Stimulated activated CD8-positive, alpha-beta memory T cell treated with anti-CD3 and anti-CD28 coated beads, Interleukin-12 subunit alpha, Interleukin-12 subunit beta, amount 100 ng/mL, for 4 hours (primary cell): ENCODE results near the gene DDX25.

ENCODE experiments used
- DNase-seq: peaks from one replicate; pipeline ENCODE4 v3.0.0-alpha.2; 2020; ENCODE audit warnings: low read depth

The DDX25 gene

GRCh38 chr11:125950696-125951651, 46.7 kb downstream of the DDX25 start:
- DNase-seq = no peak

GRCh38 chr11:125951731-125952130, 47.4 kb downstream of the DDX25 start:
- no peak for DNase-seq

DNA sequence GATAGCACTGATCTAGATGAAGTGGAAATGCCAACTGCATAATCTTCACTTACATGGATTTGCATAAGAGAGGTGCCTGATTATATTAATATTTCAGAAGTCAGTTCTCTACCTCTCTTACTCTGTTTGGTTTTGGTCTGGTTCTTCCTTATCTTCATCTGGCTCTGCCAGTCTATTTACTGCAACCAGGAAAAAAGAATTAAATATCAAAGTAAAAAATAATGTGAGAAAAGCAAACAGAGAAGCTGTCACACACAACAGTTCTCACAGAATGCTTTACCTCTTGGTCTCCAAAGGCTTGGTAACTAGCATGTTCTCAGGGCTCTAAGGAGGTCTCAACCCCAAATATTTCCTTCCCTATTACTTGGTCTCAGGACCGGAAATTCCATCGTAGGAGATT, 48.3 kb downstream of the DDX25 start:
- DNase-seq = no peak

GRCh38 chr11:125952973-125953372, 48.7 kb downstream of the DDX25 start:
- DNase-seq = no peak

GRCh38 chr11:125953401-125953935, 49.2 kb downstream of the DDX25 start:
- no peak for DNase-seq

GRCh38 chr11:125954123-125954944, 50.0 kb downstream of the DDX25 start:
- no peak for DNase-seq

DNA sequence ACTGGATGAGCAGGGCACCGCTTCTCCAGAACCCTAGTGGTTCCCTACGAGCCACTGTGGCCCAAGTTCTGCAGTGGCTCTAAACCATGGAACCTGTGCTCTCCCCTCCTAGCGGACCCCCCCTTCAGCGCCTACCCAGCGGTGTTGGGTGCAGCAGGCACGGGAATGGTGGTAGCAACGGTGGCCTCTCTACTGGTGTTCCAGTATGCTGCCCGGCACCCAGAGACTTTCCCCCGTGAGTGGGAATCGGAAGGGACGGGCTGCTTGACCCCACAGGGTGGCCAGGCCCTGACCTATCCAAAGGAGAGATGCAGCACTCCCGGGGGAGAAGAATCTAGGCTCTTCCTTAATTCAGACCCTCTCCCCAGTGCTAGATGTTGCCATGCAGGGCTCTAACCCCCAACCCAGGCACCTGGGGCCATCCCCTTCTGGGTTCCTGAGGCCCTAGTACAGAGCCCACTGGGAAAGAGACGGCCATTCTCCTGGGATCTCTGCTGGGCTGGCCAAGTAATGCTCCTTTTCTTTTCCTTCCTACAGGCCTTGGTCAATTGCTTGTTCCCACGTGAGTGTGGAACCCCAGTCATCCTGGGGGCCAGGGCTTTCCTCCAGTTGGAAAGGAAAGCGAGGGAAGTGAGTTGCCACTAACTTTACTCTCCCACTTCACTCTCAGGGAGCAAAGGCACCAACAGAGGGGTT, 50.8 kb downstream of the DDX25 start:
- no peak for DNase-seq

- no peak for DNase-seq
Measured at GRCh38 chr11:125955856-125956255, 51.5 kb downstream of the DDX25 start.

DNA sequence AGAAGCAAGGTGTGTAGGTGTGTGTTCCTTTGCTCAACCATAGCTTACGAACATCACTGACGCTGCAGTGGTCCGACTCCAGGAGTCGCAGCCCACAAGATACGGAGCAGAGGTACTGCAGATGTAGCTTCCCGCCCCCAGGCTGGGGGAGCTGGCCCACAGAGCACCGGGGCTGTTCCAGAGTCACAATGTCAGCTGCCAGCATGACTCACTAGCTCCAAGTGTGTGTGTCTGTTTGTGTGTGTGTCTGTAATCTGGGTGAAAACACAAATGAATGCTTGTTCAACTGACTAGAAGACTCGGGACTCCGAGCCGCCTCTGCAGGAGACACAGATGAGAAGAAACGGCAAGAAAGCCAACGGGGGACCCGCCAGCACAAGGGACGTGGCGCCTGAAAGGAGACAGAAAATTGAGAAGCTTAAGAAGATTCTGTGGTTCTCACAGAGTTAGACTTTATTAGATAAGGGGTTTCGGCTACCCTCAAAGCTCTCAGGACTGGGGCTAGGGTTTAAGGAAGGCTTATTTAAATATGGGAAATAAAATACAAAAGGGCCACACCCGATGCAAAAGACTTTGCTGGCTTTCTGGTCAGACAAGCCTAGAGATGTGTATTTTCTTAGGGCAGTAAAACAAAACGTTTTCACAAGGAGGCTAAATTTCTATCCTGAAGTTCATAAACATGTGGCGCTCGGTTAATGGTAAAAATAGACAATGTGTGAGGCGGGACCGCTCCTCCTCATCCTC, 52.3 kb downstream of the DDX25 start:
- DNase-seq = no peak

DNA sequence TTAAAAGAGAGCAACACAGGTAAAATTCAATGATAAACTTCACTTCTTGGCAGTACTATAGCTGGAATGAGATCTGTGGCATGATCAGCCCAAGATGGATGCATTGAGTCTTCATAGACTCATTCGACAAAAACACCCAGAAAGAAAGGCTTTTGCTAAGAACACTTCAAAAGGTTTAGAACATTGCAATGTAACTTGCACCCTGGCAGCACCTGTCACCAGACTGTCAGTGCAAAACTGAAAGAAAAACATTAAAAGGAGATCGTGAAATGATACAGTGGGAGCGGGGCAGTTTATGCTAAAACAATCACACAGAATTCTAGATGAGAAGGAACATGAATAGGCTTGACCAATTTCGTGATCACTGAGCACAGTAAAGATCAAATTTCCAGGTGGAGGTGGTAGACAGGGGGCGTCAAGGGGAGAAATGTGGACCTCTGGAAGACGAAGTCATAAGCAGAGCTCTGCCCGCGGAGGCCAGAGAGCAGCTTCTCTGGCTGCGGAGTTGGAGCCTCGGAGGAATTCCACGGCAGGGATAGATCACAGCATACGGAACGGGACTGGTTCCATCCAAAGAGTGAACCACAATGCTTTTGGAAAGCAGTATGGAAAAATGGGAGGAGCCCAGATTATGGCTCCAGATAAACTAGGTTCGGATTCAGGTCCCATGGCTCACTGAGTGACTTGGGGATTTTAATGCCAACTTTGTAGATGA, 53.5 kb downstream of the DDX25 start:
- no peak for DNase-seq

DNA sequence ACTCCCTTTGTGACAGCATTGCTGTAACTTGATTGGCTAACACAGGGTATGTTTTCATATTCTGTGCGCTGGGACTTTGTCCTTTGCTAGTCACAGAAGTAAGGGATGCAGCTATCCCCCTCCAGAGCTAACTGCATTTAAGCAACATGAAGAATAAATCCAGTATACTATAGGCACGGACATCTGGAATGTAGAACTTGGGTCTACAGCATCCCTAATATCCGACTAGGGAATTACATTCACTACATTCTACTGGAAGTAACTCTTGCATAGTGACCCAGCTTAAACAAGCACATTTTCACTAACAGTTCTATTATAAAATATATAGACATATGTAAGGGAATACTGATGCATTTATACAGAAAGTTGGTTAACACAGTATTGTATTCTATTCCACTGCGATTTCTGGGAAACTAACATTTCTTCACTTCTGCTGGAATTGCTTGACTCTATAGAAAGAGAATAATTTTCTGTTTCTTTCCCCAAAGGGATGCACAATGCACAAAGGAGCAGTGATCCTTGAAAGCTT, 54.6 kb downstream of the DDX25 start:
- no peak for DNase-seq

DNA sequence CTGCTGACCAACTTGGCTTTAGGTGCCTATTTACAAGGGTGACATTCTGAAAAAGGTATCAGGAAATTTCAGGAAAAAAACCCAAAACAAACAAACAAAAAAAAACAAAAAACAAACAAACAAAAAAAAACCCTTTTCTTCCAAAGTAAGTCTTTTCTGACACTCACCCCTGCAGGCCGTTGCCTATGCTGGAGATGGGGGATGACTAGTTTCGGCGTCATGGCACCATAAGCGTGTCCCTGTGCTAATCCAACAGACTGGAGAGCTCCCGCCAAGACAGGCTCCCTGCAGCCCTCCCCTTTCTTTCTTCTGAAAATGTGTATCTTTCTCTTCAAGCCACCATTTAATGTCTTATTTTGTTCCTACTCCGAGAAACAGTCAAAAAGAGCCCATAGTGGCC, 55.2 kb downstream of the DDX25 start:
- DNase-seq = no peak

DNA sequence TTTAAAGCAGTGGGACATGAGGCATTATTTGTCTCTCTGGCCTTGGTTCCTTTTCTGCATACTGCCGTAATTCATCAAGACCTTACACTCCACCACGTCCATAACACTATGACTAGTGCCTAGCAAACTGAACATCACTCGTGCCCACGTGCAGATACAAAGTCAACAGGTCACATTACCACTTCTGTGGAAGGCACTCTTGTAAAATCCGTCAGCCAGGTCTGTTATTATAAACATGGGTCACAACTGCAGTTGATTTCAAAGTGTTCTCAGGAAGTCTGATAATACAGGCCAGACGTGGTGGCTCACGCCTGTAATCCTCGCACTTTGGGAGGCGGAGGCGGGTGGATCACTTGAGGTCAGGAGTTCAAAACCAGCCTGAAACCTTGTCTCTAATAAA, 55.6 kb downstream of the DDX25 start:
- DNase-seq = no peak

DNA sequence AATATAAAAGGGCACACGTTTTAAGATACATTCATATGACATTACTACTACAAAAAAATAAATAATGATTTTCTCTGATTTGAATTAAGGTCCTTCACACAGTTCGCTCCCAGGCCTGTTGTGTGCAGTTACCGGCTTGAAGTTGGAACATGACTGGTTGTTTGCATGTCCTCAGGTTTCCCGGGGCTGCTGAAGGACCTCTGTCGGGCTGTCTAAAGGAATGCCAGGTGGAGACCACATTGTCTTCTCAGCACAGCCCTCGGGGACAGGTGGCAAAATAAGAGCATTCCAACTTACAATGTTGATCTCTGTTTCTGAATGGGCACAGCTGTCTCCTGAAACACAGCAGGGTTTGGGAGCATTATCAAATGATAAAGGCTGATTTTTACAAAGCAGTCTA, 56.5 kb downstream of the DDX25 start:
- no peak for DNase-seq

GRCh38 chr11:125967515-125967914, 63.2 kb downstream of the DDX25 start:
- no peak for DNase-seq

GRCh38 chr11:125968354-125968753, 64.0 kb downstream of the DDX25 start:
- no peak for DNase-seq

- DNase-seq = no peak
Measured at GRCh38 chr11:125971618-125972017, 67.3 kb downstream of the DDX25 start.

DNA sequence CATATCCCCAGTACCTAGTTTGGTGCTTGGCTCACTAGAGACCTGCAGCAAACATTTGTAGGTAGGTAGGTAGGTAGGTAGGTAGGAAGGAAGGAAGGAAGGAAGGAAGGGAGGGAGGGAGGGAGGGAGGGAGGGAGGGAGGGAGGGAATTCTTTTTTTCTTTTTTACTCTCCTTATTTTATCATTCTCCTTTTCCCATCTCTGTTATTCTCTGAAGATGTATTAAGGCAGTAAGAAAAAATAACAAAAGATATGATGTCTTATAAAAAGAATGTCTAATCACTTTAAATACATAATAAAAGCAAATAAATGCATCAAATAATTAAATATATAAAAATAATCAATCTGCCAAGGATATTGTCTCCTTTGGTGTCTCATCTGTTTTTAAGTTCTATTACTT, 70.0 kb downstream of the DDX25 start:
- no peak for DNase-seq

GRCh38 chr11:125975634-125976033, 71.3 kb downstream of the DDX25 start:
- DNase-seq = no peak

GRCh38 chr11:125976156-125976555, 71.8 kb downstream of the DDX25 start:
- DNase-seq = no peak

DNA sequence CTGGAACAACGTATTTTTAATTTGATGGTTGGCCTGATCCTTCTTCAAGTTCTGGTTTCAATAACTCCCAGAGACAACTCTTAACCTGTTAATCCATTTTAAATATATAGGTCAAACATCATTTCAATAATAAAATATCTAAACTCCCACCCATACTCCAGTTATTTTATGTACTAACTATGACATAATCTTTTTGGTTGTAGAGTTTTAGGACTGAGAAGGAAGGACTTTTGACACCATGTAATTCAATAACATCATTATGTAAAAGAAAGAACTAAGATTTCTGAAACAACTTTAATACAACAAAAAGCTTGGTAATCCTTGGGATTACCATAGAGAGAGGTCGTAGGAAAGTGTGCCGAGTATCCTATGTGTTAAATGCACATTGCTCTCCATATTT, 73.0 kb downstream of the DDX25 start:
- no peak for DNase-seq
